Measurements from ENCODE around the gene DSTN. TPM values are rescaled to one million over a fixed set of nuclear protein-coding genes. Genes with fewer than 3 reads are reported as not detected.

The DSTN gene
- total and polyA plus RNA-seq, 2 experiments from 2014 or later, result 162 to 459 TPM

DNA sequence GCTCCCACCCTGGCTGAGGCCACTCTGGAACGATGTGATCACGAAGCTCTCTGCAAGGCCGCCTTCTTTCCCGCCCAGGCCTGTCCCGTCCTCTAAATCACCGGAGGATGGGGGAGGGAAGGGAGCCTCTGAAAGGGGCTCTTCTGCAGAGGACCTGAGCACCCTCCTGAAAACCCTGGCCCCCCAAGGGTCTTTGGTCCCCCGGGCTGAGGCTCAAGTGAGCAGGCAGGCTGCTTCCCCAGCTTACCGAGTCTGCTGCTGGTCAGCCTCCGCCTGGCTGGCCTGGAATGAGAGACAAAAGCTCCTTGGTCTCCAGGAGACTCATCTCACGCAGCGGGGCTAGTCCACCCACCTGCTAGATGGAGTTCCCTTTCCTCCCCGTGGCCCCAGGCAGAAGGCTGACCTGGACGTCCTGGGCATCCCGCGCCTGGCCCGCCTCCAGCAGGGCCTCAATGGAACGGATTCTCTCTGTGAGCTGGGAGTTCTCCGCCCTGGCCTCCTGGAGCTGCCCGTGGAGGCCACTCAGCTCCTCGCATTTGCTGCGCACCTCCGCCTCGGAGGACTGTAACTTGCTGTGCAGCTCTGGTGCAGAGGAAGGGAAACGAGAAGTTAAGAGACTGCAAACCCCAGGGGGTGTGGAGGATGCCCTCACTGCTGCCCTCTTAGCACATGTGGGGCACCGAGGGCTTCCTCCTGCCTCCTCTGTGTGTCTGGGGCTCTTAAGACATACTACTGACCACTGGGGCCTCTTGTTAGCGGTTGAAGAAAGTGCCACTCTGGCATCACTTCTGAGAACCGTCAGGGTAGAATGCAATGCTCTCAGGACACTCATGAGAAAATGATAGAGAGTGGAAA lies 57.5 kb downstream of the DSTN start:
- no peak overlapping the region for H3K4me3 Mint-ChIP-seq

More for the DNA sequence above, 57.5 kb downstream of the DSTN start:
- Histone ChIP-seq H3F3A (replicated peaks; ENCODE audit: low read depth) (no peaks in the 10 kb centered on the region), H3K4me2 (no peak overlapping the region), H3K9me2 (ENCODE audit: insufficient read depth) (no peaks in the 10 kb centered on the region), H3K27me3 (ENCODE audit: insufficient read depth) (no peaks in the 10 kb centered on the region), H3K4me3 (no peak overlapping the region), H3K4me1 (ENCODE audit: insufficient read depth) (no peaks in the 10 kb centered on the region), H3K79me2 (replicated peaks; ENCODE audit: insufficient read depth) (no peaks in the 10 kb centered on the region), H3K36me3 (ENCODE audit: insufficient read depth) (peaks cover 5% of the 10 kb centered on the region; the same call in 1 of the 2 replicates), H3K27ac (ENCODE audit: low read depth) (no peak overlapping the region), H4K20me1 (replicated peaks; ENCODE audit: insufficient read depth) (0 out of 2 replicates have a peak, but pooled peaks cover 4% of the 10 kb centered on the region), H2AFZ (no peak overlapping the region)
- Mint-ChIP-seq H3K27me3 (ENCODE audit: insufficient read depth, low read depth, poor library complexity) (peaks cover 10% of the 10 kb centered on the region), H3K27ac (no peak overlapping the region), H3K36me3 (ENCODE audit: low read depth) (peaks cover 65% of the 10 kb centered on the region), H3K4me1 (no peaks in the 10 kb centered on the region; the same call in 2 of the 3 replicates), H3K9me3 (0 out of 3 replicates have a peak, but pooled peaks cover 3% of the 10 kb centered on the region)
- TF ChIP-seq, protein P1, sequence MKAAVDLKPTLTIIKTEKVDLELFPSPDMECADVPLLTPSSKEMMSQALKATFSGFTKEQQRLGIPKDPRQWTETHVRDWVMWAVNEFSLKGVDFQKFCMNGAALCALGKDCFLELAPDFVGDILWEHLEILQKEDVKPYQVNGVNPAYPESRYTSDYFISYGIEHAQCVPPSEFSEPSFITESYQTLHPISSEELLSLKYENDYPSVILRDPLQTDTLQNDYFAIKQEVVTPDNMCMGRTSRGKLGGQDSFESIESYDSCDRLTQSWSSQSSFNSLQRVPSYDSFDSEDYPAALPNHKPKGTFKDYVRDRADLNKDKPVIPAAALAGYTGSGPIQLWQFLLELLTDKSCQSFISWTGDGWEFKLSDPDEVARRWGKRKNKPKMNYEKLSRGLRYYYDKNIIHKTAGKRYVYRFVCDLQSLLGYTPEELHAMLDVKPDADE (IDR thresholded peaks at IDR 0.05), result no peak
- TF ChIP-seq, protein P2, sequence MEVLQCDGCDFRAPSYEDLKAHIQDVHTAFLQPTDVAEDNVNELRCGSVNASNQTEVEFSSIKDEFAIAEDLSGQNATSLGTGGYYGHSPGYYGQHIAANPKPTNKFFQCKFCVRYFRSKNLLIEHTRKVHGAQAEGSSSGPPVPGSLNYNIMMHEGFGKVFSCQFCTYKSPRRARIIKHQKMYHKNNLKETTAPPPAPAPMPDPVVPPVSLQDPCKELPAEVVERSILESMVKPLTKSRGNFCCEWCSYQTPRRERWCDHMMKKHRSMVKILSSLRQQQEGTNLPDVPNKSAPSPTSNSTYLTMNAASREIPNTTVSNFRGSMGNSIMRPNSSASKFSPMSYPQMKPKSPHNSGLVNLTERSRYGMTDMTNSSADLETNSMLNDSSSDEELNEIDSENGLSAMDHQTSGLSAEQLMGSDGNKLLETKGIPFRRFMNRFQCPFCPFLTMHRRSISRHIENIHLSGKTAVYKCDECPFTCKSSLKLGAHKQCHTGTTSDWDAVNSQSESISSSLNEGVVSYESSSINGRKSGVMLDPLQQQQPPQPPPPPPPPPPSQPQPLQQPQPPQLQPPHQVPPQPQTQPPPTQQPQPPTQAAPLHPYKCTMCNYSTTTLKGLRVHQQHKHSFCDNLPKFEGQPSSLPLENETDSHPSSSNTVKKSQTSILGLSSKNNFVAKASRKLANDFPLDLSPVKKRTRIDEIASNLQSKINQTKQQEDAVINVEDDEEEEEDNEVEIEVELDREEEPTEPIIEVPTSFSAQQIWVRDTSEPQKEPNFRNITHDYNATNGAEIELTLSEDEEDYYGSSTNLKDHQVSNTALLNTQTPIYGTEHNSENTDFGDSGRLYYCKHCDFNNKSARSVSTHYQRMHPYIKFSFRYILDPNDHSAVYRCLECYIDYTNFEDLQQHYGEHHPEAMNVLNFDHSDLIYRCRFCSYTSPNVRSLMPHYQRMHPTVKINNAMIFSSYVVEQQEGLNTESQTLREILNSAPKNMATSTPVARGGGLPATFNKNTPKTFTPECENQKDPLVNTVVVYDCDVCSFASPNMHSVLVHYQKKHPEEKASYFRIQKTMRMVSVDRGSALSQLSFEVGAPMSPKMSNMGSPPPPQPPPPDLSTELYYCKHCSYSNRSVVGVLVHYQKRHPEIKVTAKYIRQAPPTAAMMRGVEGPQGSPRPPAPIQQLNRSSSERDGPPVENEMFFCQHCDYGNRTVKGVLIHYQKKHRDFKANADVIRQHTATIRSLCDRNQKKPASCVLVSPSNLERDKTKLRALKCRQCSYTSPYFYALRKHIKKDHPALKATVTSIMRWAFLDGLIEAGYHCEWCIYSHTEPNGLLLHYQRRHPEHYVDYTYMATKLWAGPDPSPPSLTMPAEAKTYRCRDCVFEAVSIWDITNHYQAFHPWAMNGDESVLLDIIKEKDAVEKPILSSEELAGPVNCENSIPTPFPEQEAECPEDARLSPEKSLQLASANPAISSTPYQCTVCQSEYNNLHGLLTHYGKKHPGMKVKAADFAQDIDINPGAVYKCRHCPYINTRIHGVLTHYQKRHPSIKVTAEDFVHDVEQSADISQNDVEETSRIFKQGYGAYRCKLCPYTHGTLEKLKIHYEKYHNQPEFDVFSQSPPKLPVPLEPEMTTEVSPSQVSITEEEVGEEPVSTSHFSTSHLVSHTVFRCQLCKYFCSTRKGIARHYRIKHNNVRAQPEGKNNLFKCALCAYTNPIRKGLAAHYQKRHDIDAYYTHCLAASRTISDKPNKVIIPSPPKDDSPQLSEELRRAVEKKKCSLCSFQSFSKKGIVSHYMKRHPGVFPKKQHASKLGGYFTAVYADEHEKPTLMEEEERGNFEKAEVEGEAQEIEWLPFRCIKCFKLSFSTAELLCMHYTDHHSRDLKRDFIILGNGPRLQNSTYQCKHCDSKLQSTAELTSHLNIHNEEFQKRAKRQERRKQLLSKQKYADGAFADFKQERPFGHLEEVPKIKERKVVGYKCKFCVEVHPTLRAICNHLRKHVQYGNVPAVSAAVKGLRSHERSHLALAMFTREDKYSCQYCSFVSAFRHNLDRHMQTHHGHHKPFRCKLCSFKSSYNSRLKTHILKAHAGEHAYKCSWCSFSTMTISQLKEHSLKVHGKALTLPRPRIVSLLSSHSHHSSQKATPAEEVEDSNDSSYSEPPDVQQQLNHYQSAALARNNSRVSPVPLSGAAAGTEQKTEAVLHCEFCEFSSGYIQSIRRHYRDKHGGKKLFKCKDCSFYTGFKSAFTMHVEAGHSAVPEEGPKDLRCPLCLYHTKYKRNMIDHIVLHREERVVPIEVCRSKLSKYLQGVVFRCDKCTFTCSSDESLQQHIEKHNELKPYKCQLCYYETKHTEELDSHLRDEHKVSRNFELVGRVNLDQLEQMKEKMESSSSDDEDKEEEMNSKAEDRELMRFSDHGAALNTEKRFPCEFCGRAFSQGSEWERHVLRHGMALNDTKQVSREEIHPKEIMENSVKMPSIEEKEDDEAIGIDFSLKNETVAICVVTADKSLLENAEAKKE (CRISPR knock-in tag; IDR thresholded peaks at IDR 0.05), result no peak
- TF ChIP-seq CREB1 (CRISPR knock-in tag; IDR thresholded peaks at IDR 0.05; ENCODE audit: low read depth) (no peak), POLR2AphosphoS5 (IDR thresholded peaks at IDR 0.05; ENCODE audit: low read depth) (no peak), ZNF331 (CRISPR knock-in tag; IDR thresholded peaks at IDR 0.05; ENCODE audit: low read depth) (no peak), JUNB (IDR thresholded peaks at IDR 0.05; ENCODE audit: unreplicated experiment) (no peak), STAT1 (IDR thresholded peaks at IDR 0.05; ENCODE audit: unreplicated experiment) (no peak), NANOG (IDR thresholded peaks at IDR 0.05; ENCODE audit: borderline replicate concordance) (no peak), ZNF114 (CRISPR knock-in tag; IDR thresholded peaks at IDR 0.05) (no peak), EZH2 (IDR thresholded peaks at IDR 0.05; ENCODE audit: low read depth, unreplicated experiment) (no peak), EZH2phosphoT487 (IDR thresholded peaks at IDR 0.05; ENCODE audit: unreplicated experiment) (no peak)
- TF ChIP-seq, protein P3, sequence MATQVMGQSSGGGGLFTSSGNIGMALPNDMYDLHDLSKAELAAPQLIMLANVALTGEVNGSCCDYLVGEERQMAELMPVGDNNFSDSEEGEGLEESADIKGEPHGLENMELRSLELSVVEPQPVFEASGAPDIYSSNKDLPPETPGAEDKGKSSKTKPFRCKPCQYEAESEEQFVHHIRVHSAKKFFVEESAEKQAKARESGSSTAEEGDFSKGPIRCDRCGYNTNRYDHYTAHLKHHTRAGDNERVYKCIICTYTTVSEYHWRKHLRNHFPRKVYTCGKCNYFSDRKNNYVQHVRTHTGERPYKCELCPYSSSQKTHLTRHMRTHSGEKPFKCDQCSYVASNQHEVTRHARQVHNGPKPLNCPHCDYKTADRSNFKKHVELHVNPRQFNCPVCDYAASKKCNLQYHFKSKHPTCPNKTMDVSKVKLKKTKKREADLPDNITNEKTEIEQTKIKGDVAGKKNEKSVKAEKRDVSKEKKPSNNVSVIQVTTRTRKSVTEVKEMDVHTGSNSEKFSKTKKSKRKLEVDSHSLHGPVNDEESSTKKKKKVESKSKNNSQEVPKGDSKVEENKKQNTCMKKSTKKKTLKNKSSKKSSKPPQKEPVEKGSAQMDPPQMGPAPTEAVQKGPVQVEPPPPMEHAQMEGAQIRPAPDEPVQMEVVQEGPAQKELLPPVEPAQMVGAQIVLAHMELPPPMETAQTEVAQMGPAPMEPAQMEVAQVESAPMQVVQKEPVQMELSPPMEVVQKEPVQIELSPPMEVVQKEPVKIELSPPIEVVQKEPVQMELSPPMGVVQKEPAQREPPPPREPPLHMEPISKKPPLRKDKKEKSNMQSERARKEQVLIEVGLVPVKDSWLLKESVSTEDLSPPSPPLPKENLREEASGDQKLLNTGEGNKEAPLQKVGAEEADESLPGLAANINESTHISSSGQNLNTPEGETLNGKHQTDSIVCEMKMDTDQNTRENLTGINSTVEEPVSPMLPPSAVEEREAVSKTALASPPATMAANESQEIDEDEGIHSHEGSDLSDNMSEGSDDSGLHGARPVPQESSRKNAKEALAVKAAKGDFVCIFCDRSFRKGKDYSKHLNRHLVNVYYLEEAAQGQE (IDR thresholded peaks at IDR 0.05; ENCODE audit: unreplicated experiment), result no peak
- TF ChIP-seq, protein P4, sequence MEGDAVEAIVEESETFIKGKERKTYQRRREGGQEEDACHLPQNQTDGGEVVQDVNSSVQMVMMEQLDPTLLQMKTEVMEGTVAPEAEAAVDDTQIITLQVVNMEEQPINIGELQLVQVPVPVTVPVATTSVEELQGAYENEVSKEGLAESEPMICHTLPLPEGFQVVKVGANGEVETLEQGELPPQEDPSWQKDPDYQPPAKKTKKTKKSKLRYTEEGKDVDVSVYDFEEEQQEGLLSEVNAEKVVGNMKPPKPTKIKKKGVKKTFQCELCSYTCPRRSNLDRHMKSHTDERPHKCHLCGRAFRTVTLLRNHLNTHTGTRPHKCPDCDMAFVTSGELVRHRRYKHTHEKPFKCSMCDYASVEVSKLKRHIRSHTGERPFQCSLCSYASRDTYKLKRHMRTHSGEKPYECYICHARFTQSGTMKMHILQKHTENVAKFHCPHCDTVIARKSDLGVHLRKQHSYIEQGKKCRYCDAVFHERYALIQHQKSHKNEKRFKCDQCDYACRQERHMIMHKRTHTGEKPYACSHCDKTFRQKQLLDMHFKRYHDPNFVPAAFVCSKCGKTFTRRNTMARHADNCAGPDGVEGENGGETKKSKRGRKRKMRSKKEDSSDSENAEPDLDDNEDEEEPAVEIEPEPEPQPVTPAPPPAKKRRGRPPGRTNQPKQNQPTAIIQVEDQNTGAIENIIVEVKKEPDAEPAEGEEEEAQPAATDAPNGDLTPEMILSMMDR (conservative IDR thresholded peaks at IDR 0.05; ENCODE audit: low read depth in 2 of 2), result no peak
- DNase-seq (ENCODE audit: low spot score), result no peak
- ATAC-seq, result no peak

All from GM23338 (cell line).